ENCODE measurements around the gene MORN1. TPM values are rescaled to one million over a fixed set of nuclear protein-coding genes. Genes with fewer than 3 reads are reported as not detected.

MORN1 gene
- total and polyA plus RNA-seq, 2 experiments from 2014 or later: 4.8 to 11.1 TPM

- H3K27ac ChIP-seq (ENCODE audit: low read depth): no peak overlapping the region
- DNase-seq (ENCODE audit: low spot score) (no peak), ATAC-seq (no peak)
- H3K4me3 Mint-ChIP-seq: no peak overlapping the region
- TF ChIP-seq ZNF462 (CRISPR knock-in tag; IDR thresholded peaks at IDR 0.05): no peak
- no peak for TF ChIP-seq EZH2phosphoT487 (IDR thresholded peaks at IDR 0.05; ENCODE audit: unreplicated experiment)
- no peak for TF ChIP-seq NANOG (IDR thresholded peaks at IDR 0.05; ENCODE audit: borderline replicate concordance)
- TF ChIP-seq STAT1 (IDR thresholded peaks at IDR 0.05; ENCODE audit: unreplicated experiment): no peak
- no peak for TF ChIP-seq REST (IDR thresholded peaks at IDR 0.05; ENCODE audit: unreplicated experiment)
- TF ChIP-seq POLR2AphosphoS5 (IDR thresholded peaks at IDR 0.05; ENCODE audit: low read depth): no peak
- no peak overlapping the region for H3K27ac Mint-ChIP-seq
- H3K36me3 Mint-ChIP-seq (ENCODE audit: low read depth): no peaks in the 10 kb centered on the region
- peaks cover 7% of the 10 kb centered on the region; the same call in 1 of the 2 replicates for H3K4me1 ChIP-seq (ENCODE audit: insufficient read depth)
- no peaks in the 10 kb centered on the region for H3K79me2 ChIP-seq (replicated peaks; ENCODE audit: insufficient read depth)
- H3K4me2 ChIP-seq: no peak overlapping the region
- H3K36me3 ChIP-seq (ENCODE audit: insufficient read depth): no peaks in the 10 kb centered on the region
- no peaks in the 10 kb centered on the region for H3K27me3 ChIP-seq (ENCODE audit: insufficient read depth)
- H2AFZ ChIP-seq: no peak overlapping the region
- H3F3A ChIP-seq (replicated peaks; ENCODE audit: low read depth): peaks cover 4% of the 10 kb centered on the region; the same call in 1 of the 2 replicates
- no peaks in the 10 kb centered on the region for H3K9me2 ChIP-seq (ENCODE audit: insufficient read depth)
- no peaks in the 10 kb centered on the region for H4K20me1 ChIP-seq (replicated peaks; ENCODE audit: insufficient read depth)
- no peak overlapping the region for H3K4me3 ChIP-seq
- H3K9me3 Mint-ChIP-seq: 0 out of 3 replicates have a peak, but pooled peaks cover under 1% of the 10 kb centered on the region
- H3K27me3 Mint-ChIP-seq (ENCODE audit: insufficient read depth, low read depth, poor library complexity): peaks cover 18% of the 10 kb centered on the region
- peaks cover 16% of the 10 kb centered on the region for H3K4me1 Mint-ChIP-seq
These were observed 26.5 kb upstream of the MORN1 start for GRCh38 chr1:2417833-2418225.

Data from GM23338 (cell line).